ENCODE data around the gene RAB6B. TPM values are rescaled to one million over a fixed set of nuclear protein-coding genes. Genes with fewer than 3 reads are reported as not detected.

RAB6B gene
- polyA plus RNA-seq, 1 donor (not counting 4 experiments of a cell fraction or from before 2014, with no cell fraction given): 2.2 TPM

GRCh38 chr3:133835418-133835743, 60.3 kb downstream of the RAB6B start:
- FAIRE-seq: no peak
- dilution Hi-C loops (cut with MboI; ENCODE audit: extremely low pct_ligation_motif_present, low sequenced_read_pairs): no loop called here

GRCh38 chr3:133834621-133835417, 60.9 kb downstream of the RAB6B start:
- dilution Hi-C loops (cut with MboI; ENCODE audit: extremely low pct_ligation_motif_present, low sequenced_read_pairs): no loop called here

More at GRCh38 chr3:133835418-133835743, 60.3 kb downstream of the RAB6B start:
- Histone ChIP-seq H3K36me3 (ENCODE audit: control insufficient read depth in 2 of 2, extremely low read depth in 1 of 2, insufficient read depth in 2 of 2, low read length in 2 of 2) (no peaks in the 10 kb centered on the region), H3K27ac (ENCODE audit: control insufficient read depth, insufficient read depth, low read length) (no peak overlapping the region), H3K9me1 (ENCODE audit: control insufficient read depth, extremely low read depth, insufficient read depth, low read length) (no peaks in the 10 kb centered on the region), H3K9ac (ENCODE audit: control insufficient read depth, extremely low read depth, insufficient read depth, low read length) (no peak overlapping the region), H2AFZ (ENCODE audit: control insufficient read depth, low read length) (no peak overlapping the region), H3K9me3 (ENCODE audit: control insufficient read depth, low read depth, low read length) (no peaks in the 10 kb centered on the region), H3K4me3 (ENCODE audit: control insufficient read depth in 2 of 3, extremely low read depth in 1 of 3, insufficient read depth in 2 of 3, low read depth in 1 of 3, low read length in 3 of 3) (no peak overlapping the region), H3K4me1 (ENCODE audit: control insufficient read depth, extremely low read depth, insufficient read depth, low read length) (no peaks in the 10 kb centered on the region), H3K4me2 (ENCODE audit: control insufficient read depth, extremely low read depth, insufficient read depth, low read depth, low read length) (no peak overlapping the region), H4K20me1 (ENCODE audit: control insufficient read depth, extremely low read depth, insufficient read depth, low read length) (no peaks in the 10 kb centered on the region), H3K27me3 (ENCODE audit: control insufficient read depth, extremely low read depth, insufficient read depth, low read length) (peaks cover 4% of the 10 kb centered on the region), H3K79me2 (ENCODE audit: control insufficient read depth, insufficient read depth, low read length) (no peaks in the 10 kb centered on the region)
- TF ChIP-seq CTCF (optimal IDR thresholded peaks at IDR 0.05 in 1 of 3, IDR thresholded peaks at IDR 0.05 in 1 of 3, conservative IDR thresholded peaks at IDR 0.05 in 1 of 3; ENCODE audit: extremely low read depth in 1 of 3, insufficient read depth in 2 of 3, low read length in 3 of 3) (no peak), EZH2 (IDR thresholded peaks at IDR 0.05; ENCODE audit: low read length) (no peak)
- no peak for DNase-seq (ENCODE audit: low read depth, low spot score)

More at GRCh38 chr3:133834621-133835417, 60.9 kb downstream of the RAB6B start:
- Histone ChIP-seq H3K79me2 (ENCODE audit: control insufficient read depth, insufficient read depth, low read length) (no peaks in the 10 kb centered on the region), H3K36me3 (ENCODE audit: control insufficient read depth in 2 of 2, extremely low read depth in 1 of 2, insufficient read depth in 2 of 2, low read length in 2 of 2) (no peaks in the 10 kb centered on the region), H3K4me1 (ENCODE audit: control insufficient read depth, extremely low read depth, insufficient read depth, low read length) (no peaks in the 10 kb centered on the region), H3K9ac (ENCODE audit: control insufficient read depth, extremely low read depth, insufficient read depth, low read length) (no peak overlapping the region), H3K9me3 (ENCODE audit: control insufficient read depth, low read depth, low read length) (no peaks in the 10 kb centered on the region), H3K27ac (ENCODE audit: control insufficient read depth, insufficient read depth, low read length) (no peak overlapping the region), H2AFZ (ENCODE audit: control insufficient read depth, low read length) (no peak overlapping the region), H3K4me2 (ENCODE audit: control insufficient read depth, extremely low read depth, insufficient read depth, low read depth, low read length) (no peak overlapping the region), H3K9me1 (ENCODE audit: control insufficient read depth, extremely low read depth, insufficient read depth, low read length) (no peaks in the 10 kb centered on the region), H4K20me1 (ENCODE audit: control insufficient read depth, extremely low read depth, insufficient read depth, low read length) (no peaks in the 10 kb centered on the region), H3K4me3 (ENCODE audit: control insufficient read depth in 2 of 3, extremely low read depth in 1 of 3, insufficient read depth in 2 of 3, low read depth in 1 of 3, low read length in 3 of 3) (no peak overlapping the region), H3K27me3 (ENCODE audit: control insufficient read depth, extremely low read depth, insufficient read depth, low read length) (peaks cover 4% of the 10 kb centered on the region)
- DNase-seq (ENCODE audit: low read depth, low spot score) (no peak), FAIRE-seq (no peak)
- TF ChIP-seq CTCF (optimal IDR thresholded peaks at IDR 0.05 in 1 of 3, IDR thresholded peaks at IDR 0.05 in 1 of 3, conservative IDR thresholded peaks at IDR 0.05 in 1 of 3; ENCODE audit: extremely low read depth in 1 of 3, insufficient read depth in 2 of 3, low read length in 3 of 3): no peak
- TF ChIP-seq EZH2 (IDR thresholded peaks at IDR 0.05; ENCODE audit: low read length): no peak
